Measurements from ENCODE around the gene DLG2. TPM values are rescaled to one million over a fixed set of nuclear protein-coding genes. Genes with fewer than 3 reads are reported as not detected.
A peak's percentile ranks its signal among the peaks of the same experiment; 100 is the strongest.

DLG2 gene
- total and polyA plus RNA-seq, 2 of the 4 experiments (the other 2 are of a cell fraction), result 0.31 to 0.36 TPM

DNA sequence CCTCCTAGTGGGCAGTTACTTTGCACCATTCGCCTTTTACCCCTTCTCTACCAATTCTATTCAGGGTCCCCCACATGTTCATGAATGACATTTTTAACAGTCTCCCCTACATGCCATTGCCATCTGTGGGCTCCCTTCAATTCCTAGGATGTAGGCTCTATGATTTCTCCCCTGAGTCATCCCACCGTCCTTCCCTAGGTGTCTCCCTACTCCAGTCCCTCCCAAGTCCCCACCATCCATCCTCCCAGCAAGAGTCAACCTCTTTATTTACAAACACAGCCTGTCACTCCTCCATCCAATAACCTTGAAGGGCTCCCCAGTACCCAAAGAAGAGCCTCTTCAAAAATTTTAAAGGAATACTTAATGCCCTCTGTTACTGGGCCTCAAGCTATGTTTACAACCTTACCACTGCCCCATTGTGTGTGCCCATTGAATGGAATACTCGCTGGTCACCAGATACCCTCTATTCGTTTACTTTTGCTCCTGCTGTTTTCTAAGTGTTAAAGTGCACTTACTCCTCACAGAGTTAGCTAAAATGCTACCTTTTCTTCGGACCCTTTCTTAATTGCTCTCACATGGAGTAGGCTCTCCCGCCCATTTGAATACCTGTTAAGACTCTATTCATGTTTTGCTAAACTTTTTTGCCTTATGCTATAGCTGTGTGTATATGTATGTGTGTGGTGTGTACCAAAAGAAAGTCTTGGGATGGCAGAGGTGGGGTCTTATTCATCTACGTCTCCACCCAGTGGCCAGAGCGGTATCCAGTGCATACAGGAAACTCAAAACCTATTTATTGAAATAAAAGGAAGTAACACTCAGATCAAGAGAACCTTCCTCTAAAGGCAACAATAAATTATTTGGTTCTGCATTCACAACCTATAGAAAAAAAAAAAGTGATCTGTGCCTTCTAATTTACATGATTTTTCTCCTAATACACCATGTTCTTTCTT is 2105.2 kb downstream of the DLG2 start:
- Histone ChIP-seq H2AFZ (replicated peaks; ENCODE audit: low read length, poor library complexity) (no peak overlapping the region), H3K36me3 (ENCODE audit: control insufficient read depth, insufficient read depth, low read length) (no peaks in the 10 kb centered on the region)

More for the DNA sequence above, 2105.2 kb downstream of the DLG2 start:
- Histone ChIP-seq H2BK5ac (ENCODE audit: low read depth, low read length, poor library complexity, severe bottlenecking) (no peak overlapping the region), H4K91ac (ENCODE audit: insufficient read depth, low read depth, low read length) (no peak overlapping the region), H4K20me1 (ENCODE audit: insufficient read depth, low read length) (no peaks in the 10 kb centered on the region), H3K9ac (ENCODE audit: low read depth, low read length) (no peak overlapping the region), H4K8ac (ENCODE audit: low read depth in 2 of 2, low read length in 2 of 2) (no peak overlapping the region), H3K4me2 (ENCODE audit: low read depth, low read length) (no peak overlapping the region), H3K18ac (ENCODE audit: low read depth, low read length) (no peak overlapping the region), H2BK20ac (ENCODE audit: low read depth, low read length) (no peak overlapping the region), H3K79me1 (ENCODE audit: low read depth in 1 of 2, low read length in 2 of 2) (no peaks in the 10 kb centered on the region), H2AK5ac (ENCODE audit: low read depth, low read length) (no peak overlapping the region), H3K4ac (ENCODE audit: low read depth, low read length) (no peak overlapping the region), H2AK9ac (replicated peaks; ENCODE audit: low read depth, low read length, poor library complexity) (no peak overlapping the region), H3K23ac (ENCODE audit: low read depth, low read length) (no peak overlapping the region), H3K27ac (ENCODE audit: insufficient read depth, low read length) (no peak overlapping the region), H4K5ac (ENCODE audit: low read depth, low read length) (no peak overlapping the region), H2BK15ac (ENCODE audit: low read depth, low read length) (no peak overlapping the region), H3K14ac (replicated peaks; ENCODE audit: low read depth, low read length) (no peak overlapping the region), H3K27me3 (ENCODE audit: control insufficient read depth, insufficient read depth, low read length) (peaks cover 5% of the 10 kb centered on the region), H3K9me3 (ENCODE audit: control insufficient read depth, insufficient read depth, low read length) (peaks cover 2% of the 10 kb centered on the region; the same call in 1 of the 2 replicates), H3K4me1 (ENCODE audit: control insufficient read depth, insufficient read depth, low read length) (no peaks in the 10 kb centered on the region), H3K4me3 (ENCODE audit: insufficient read depth, low read depth, low read length) (no peak overlapping the region), H3K56ac (ENCODE audit: extremely low read depth, insufficient read depth, low read length) (no peak overlapping the region), H3K9me1 (ENCODE audit: insufficient read depth, low read length) (no peaks in the 10 kb centered on the region), H2BK120ac (ENCODE audit: low read depth, low read length) (no peak overlapping the region)
- dilution Hi-C loops (cut with HindIII; ENCODE audit: low sequenced_read_pairs, unreplicated experiment), result no loop called here
- CTCF ChIA-PET, result interaction anchor here (0.6 to 2.5 kb wide), 5 partner anchors 18 to 238 kb away, joined by 3 to 6 read pairs (median 5); no protein-coding TSS in a partner anchor
- TF ChIP-seq MAZ (IDR thresholded peaks at IDR 0.05; ENCODE audit: borderline replicate concordance, low read depth, low read length) (no peak), SMC3 (IDR thresholded peaks at IDR 0.05; ENCODE audit: low read depth, low read length) (peak; percentile 53), RAD21 (IDR thresholded peaks at IDR 0.05; ENCODE audit: low read length) (peak; percentile 65)
- TF ChIP-seq, protein P1, sequence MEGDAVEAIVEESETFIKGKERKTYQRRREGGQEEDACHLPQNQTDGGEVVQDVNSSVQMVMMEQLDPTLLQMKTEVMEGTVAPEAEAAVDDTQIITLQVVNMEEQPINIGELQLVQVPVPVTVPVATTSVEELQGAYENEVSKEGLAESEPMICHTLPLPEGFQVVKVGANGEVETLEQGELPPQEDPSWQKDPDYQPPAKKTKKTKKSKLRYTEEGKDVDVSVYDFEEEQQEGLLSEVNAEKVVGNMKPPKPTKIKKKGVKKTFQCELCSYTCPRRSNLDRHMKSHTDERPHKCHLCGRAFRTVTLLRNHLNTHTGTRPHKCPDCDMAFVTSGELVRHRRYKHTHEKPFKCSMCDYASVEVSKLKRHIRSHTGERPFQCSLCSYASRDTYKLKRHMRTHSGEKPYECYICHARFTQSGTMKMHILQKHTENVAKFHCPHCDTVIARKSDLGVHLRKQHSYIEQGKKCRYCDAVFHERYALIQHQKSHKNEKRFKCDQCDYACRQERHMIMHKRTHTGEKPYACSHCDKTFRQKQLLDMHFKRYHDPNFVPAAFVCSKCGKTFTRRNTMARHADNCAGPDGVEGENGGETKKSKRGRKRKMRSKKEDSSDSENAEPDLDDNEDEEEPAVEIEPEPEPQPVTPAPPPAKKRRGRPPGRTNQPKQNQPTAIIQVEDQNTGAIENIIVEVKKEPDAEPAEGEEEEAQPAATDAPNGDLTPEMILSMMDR (conservative IDR thresholded peaks at IDR 0.05; ENCODE audit: low read depth, low read length), result peak; percentile 50
- ATAC-seq (ENCODE audit: low read depth) (peak; percentile 70), DNase-seq (peak; percentile 31)
- WGBS, 2 experiments (ENCODE audit: extremely low coverage in 2 of 2, insufficient read length in 1 of 2), result 52% methylated on average over 2 of the region's 8 CpGs; no CpG with 5 or more reads in 1 of the 2 experiments
- no TSS peak for BruUV-seq (replicated peaks)
- POLR2A ChIA-PET (ENCODE audit: unreplicated experiment), result no interaction called here
- intact Hi-C loops (cut with micrococcal nuclease), result loop anchor here (1.0 to 5.0 kb wide), 4 partner anchors 149 to 297 kb away; partner anchors contain the start of gene CCDC90B
- in situ Hi-C loops (cut with MboI; ENCODE audit: low sequenced_read_pairs), result loop anchor here (10.0 kb wide), 1 partner anchor 293 kb away; no protein-coding TSS in a partner anchor

Measured in IMR-90 (cell line).